ENCODE data around the gene IL18RAP.

The IL18RAP gene

GRCh38 chr2:102422910-102423309, at the start of gene IL18RAP:
Gene IL18RAP, plus strand, starts transcription at chr2:102423160. Its CDS starts 118 bp downstream, at chr2:102423278.
- DNase-seq: no peak

- no peak for DNase-seq
Measured at GRCh38 chr2:102376052-102376591, 46.8 kb upstream of the IL18RAP start.

- no peak for DNase-seq
Measured at GRCh38 chr2:102383722-102384121, 39.2 kb upstream of the IL18RAP start.

GRCh38 chr2:102385522-102385921, 37.4 kb upstream of the IL18RAP start:
- no peak for DNase-seq

- DNase-seq: no peak
Measured at GRCh38 chr2:102386004-102386403, 37.0 kb upstream of the IL18RAP start.

- DNase-seq: no peak
Measured at GRCh38 chr2:102386867-102387541, 36.0 kb upstream of the IL18RAP start.

GRCh38 chr2:102387763-102388546, 35.0 kb upstream of the IL18RAP start:
- no peak for DNase-seq

- no peak for DNase-seq
Measured at GRCh38 chr2:102391565-102391964, 31.4 kb upstream of the IL18RAP start.

GRCh38 chr2:102392096-102392495, 30.9 kb upstream of the IL18RAP start:
- DNase-seq: no peak

- no peak for DNase-seq
Measured at GRCh38 chr2:102392942-102393341, 30.0 kb upstream of the IL18RAP start.

GRCh38 chr2:102396012-102396411, 26.9 kb upstream of the IL18RAP start:
- DNase-seq: no peak

GRCh38 chr2:102397209-102397608, 25.8 kb upstream of the IL18RAP start:
- no peak for DNase-seq

GRCh38 chr2:102399499-102400141, 23.3 kb upstream of the IL18RAP start:
- DNase-seq: no peak

GRCh38 chr2:102401456-102401855, 21.5 kb upstream of the IL18RAP start:
- DNase-seq: no peak

GRCh38 chr2:102401865-102402264, 21.1 kb upstream of the IL18RAP start:
- DNase-seq: no peak

GRCh38 chr2:102410952-102411351, 12.0 kb upstream of the IL18RAP start:
- DNase-seq: no peak

GRCh38 chr2:102412199-102412598, 10.8 kb upstream of the IL18RAP start:
- DNase-seq: no peak

- no peak for DNase-seq
Measured at GRCh38 chr2:102417946-102418345, 5.0 kb upstream of the IL18RAP start.

GRCh38 chr2:102418421-102418961, 4.5 kb upstream of the IL18RAP start:
- no peak for DNase-seq

- no peak for DNase-seq
Measured at GRCh38 chr2:102420290-102420689, 2.7 kb upstream of the IL18RAP start.

- DNase-seq: no peak
Measured at GRCh38 chr2:102421890-102422759, 835 bp upstream of the IL18RAP start.

GRCh38 chr2:102423368-102423767, 408 bp downstream of the IL18RAP start:
- DNase-seq: no peak

Data from NCI-H2081 (cell line).